Large intestine (tissue), 3 donors: ENCODE measurements around the gene RASSF5. TPM values are rescaled to one million over a fixed set of nuclear protein-coding genes. Genes with fewer than 3 reads are reported as not detected.

ENCODE experiments used
- DNase-seq, 2 donors: peaks; one replicate each; pipeline versions ENCODE4 v3.0.0 to v3.0.0-alpha.2; 2013
- H3K27ac ChIP-seq: one replicate; pipeline ENCODE4 v1.5.1; 2013; ENCODE audit warnings: low read length
- H3K27me3 ChIP-seq: 2 replicates; pipeline ENCODE4 v1.6.1; 2013; ENCODE audit warnings: low read length; ENCODE audit not compliant: control insufficient read depth, insufficient read depth
- H3K36me3 ChIP-seq: 2 replicates; pipeline ENCODE4 v1.6.1; 2013; ENCODE audit warnings: low read length; ENCODE audit not compliant: control insufficient read depth, insufficient read depth
- H3K4me1 ChIP-seq: one replicate; pipeline ENCODE4 v1.6.1; 2013; ENCODE audit warnings: low read length; ENCODE audit not compliant: control insufficient read depth, insufficient read depth
- H3K4me3 ChIP-seq: one replicate; pipeline ENCODE4 v1.5.1; 2013; ENCODE audit warnings: low read length
- H3K9me3 ChIP-seq: one replicate; pipeline ENCODE4 v1.6.1; 2013; ENCODE audit warnings: mild to moderate bottlenecking, low read depth, low read length, moderate library complexity; ENCODE audit not compliant: control insufficient read depth
- WGBS: methylation state at CpG from one replicate; pipeline ENCODE4 v1.1.5; 2013; ENCODE audit warnings: low lambda C conversion rate; ENCODE audit not compliant: insufficient coverage; 5-methylcytosine and 5-hydroxymethylcytosine counted together
- polyA plus RNA-seq: library from polyadenylated mRNA; unstranded; fragments of 120-200 nt; gene quantifications from one replicate; pipeline ENCODE4 v1.2.1, GENCODE V29; 2013

Gene RASSF5
- polyA plus RNA-seq, 1 donor, result 5.7 TPM

GRCh38 chr1:206545351-206545750, 38.0 kb downstream of the RASSF5 start:
- H3K36me3 ChIP-seq, result no peaks in the 10 kb centered on the region
- DNase-seq, result no peak
- WGBS, result no CpG with 5 or more reads among the region's 1 CpG
- no peak overlapping the region for H3K4me3 ChIP-seq
- H3K27ac ChIP-seq, result no peak overlapping the region
- H3K27me3 ChIP-seq, result peaks cover 2% of the 10 kb centered on the region
- H3K9me3 ChIP-seq, result no peaks in the 10 kb centered on the region
- no peaks in the 10 kb centered on the region for H3K4me1 ChIP-seq

GRCh38 chr1:206547104-206547503, 39.8 kb downstream of the RASSF5 start:
- Histone ChIP-seq H3K9me3 (no peaks in the 10 kb centered on the region), H3K4me3 (no peak overlapping the region), H3K36me3 (no peaks in the 10 kb centered on the region), H3K4me1 (no peaks in the 10 kb centered on the region), H3K27me3 (peaks cover 8% of the 10 kb centered on the region), H3K27ac (no peak overlapping the region)
- no CpG with 5 or more reads among the region's 7 CpGs for WGBS
- DNase-seq, result no peak

GRCh38 chr1:206550446-206550845, 43.1 kb downstream of the RASSF5 start:
- Histone ChIP-seq H3K36me3 (no peaks in the 10 kb centered on the region), H3K4me1 (no peaks in the 10 kb centered on the region), H3K27me3 (peaks cover 19% of the 10 kb centered on the region), H3K27ac (no peak overlapping the region), H3K4me3 (no peak overlapping the region), H3K9me3 (no peaks in the 10 kb centered on the region)
- no peak for DNase-seq
- no CpG with 5 or more reads among the region's 2 CpGs for WGBS

- Histone ChIP-seq H3K27me3 (peaks cover 28% of the 10 kb centered on the region), H3K4me3 (no peak overlapping the region), H3K9me3 (no peaks in the 10 kb centered on the region), H3K4me1 (no peaks in the 10 kb centered on the region), H3K27ac (no peak overlapping the region), H3K36me3 (no peaks in the 10 kb centered on the region)
- no CpG with 5 or more reads among the region's 9 CpGs for WGBS
- no peak for DNase-seq
Measured at GRCh38 chr1:206551296-206551985, 44.1 kb downstream of the RASSF5 start.

GRCh38 chr1:206551986-206552326, 44.6 kb downstream of the RASSF5 start:
- Histone ChIP-seq H3K27ac (no peak overlapping the region), H3K4me1 (no peaks in the 10 kb centered on the region), H3K4me3 (no peak overlapping the region), H3K27me3 (peaks cover 34% of the 10 kb centered on the region), H3K36me3 (no peaks in the 10 kb centered on the region), H3K9me3 (no peaks in the 10 kb centered on the region)
- no peak for DNase-seq
- WGBS, result no CpG with 5 or more reads among the region's 3 CpGs

- Histone ChIP-seq H3K4me1 (no peaks in the 10 kb centered on the region), H3K4me3 (no peak overlapping the region), H3K27me3 (peaks cover 52% of the 10 kb centered on the region), H3K36me3 (no peaks in the 10 kb centered on the region), H3K9me3 (no peaks in the 10 kb centered on the region), H3K27ac (no peak overlapping the region)
- no CpG with 5 or more reads among the region's 3 CpGs for WGBS
- no peak for DNase-seq
Measured at GRCh38 chr1:206554211-206554610, 46.9 kb downstream of the RASSF5 start.

DNA sequence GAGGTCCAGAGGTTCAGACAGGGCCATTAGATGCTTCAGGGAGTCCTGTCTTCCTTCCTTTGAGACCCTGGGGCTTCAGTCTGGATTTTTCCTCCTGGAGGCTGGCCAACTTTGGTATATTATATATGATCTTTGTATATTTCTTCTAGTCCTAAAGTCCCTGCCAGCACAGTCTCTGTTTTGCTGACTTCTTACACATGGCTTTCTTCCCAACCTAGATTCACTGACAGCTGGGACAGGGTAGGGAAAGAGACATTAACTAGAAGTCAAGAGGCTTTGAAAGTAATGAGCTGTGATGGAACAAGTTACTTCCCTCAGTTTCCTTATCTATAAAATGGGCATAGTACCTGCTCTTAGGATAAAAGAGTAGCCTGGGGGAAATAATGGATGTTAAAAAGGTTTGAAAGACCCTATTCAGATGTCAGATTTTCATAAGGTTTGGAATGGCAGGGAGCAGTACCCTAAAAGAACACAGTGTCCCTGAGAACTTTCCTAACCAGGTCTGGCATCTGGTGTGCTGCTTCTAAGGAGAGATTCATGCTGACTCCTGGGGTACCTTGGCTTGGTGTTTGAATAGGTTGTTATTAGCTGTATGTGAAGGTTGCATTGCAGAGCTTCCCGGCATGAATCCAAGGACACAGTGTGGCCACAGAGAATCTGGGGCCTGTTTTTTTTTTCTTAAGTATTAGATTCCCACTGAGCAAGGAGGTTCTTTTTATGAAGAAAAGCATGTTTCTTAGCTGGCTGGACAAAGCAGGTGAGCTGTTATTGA, 47.6 kb downstream of the RASSF5 start:
- Histone ChIP-seq H3K4me1 (peaks cover 3% of the 10 kb centered on the region), H3K36me3 (no peaks in the 10 kb centered on the region), H3K27ac (no peak overlapping the region), H3K27me3 (peaks cover 51% of the 10 kb centered on the region), H3K4me3 (no peak overlapping the region), H3K9me3 (no peaks in the 10 kb centered on the region)
- DNase-seq, result no peak
- 80% methylated on average over 1 of the region's 1 CpG for whole genome bisulfite sequencing

- DNase-seq, result no peak
- Histone ChIP-seq H3K4me1 (peaks cover 3% of the 10 kb centered on the region), H3K9me3 (no peaks in the 10 kb centered on the region), H3K36me3 (no peaks in the 10 kb centered on the region), H3K4me3 (no peak overlapping the region), H3K27me3 (peaks cover 50% of the 10 kb centered on the region), H3K27ac (no peak overlapping the region)
- no CpG with 5 or more reads among the region's 10 CpGs for WGBS
Measured at GRCh38 chr1:206555473-206555935, 48.2 kb downstream of the RASSF5 start.

DNA sequence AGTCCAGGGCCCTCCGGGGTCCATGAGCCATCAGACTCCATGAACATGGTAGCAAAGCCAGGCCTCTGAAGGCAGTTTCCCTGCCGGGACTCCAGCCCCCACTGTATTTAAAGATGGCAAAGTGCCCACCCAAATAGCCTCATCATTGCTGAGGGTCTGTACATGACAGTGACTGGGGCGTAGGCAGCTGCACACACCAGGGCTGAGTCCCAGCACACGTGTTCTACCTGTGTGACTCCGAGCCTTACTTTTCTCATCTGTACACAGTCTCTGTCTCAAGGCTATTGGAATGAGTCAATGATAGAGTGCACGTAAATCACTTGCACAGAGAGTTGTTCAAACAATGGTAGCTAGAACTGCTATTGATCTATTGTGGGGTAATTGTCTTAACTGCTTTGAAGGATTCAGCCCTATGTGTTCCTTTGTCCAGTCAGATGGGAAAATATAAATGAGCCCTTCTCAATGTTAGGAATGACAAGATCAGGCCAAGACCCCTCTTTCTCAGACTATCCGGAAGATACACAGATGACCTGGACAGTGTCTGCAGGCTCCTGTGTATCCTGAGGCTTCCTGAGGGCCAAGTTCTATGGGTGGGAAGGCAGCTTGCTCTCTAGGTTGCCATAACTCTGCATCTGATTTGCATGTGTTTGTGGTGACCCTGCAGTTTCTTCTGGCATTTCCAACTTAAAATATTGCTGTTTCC, 48.9 kb downstream of the RASSF5 start:
- Histone ChIP-seq H3K9me3 (no peaks in the 10 kb centered on the region), H3K27ac (no peak overlapping the region), H3K27me3 (peaks cover 47% of the 10 kb centered on the region), H3K4me1 (peaks cover 3% of the 10 kb centered on the region), H3K4me3 (no peak overlapping the region), H3K36me3 (no peaks in the 10 kb centered on the region)
- no peak for DNase-seq
- WGBS, result no CpG with 5 or more reads among the region's 7 CpGs

DNA sequence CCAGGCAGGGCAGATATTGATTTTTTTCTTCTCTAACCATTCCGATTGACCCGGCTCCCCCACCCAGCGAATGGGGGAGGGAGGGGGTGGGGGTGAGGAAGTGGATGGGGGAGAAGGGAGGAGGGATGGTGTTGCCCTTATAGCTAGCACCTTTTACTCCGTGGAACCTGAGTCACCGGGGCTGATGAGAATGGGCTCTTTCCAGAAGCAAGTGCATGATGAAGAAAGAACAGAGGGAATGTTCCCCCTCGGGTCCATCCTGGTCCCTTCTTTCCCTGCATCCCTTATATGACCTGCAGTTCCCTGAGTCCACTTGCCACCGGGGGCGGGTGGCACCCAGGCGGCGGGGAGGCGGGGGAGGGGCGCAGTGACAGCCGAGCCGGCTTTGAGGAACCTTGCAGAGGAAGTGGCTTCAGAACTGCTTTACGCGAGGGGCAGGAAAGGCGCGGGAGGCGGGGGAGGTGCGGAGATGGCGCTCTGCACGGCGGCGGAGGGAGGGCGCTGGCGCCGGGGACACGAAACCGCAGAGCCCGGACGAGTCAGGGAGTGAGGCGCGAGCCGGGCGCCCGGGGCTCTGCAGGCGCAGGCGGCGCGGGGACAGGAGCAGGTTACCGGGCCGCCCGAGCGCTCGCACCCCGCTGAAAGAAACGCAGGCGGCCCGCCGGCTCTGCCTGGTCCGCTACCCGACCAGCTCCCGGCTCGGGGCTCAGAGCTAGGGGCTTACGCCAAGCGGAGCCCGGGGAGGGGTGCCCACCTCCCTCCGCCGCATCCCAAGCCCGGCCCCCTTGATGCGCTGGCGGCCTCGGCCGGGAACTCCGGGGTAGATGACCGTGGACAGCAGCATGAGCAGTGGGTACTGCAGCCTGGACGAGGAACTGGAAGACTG, 49.7 kb downstream of the RASSF5 start:
- Histone ChIP-seq H3K27ac (no peak overlapping the region), H3K9me3 (no peaks in the 10 kb centered on the region), H3K4me3 (peak overlapping the region; percentile 34), H3K36me3 (no peaks in the 10 kb centered on the region), H3K27me3 (peaks cover 44% of the 10 kb centered on the region), H3K4me1 (peaks cover 3% of the 10 kb centered on the region)
- no CpG with 5 or more reads among the region's 67 CpGs for WGBS
- DNase-seq, result peak; percentile 23 to 55
